HG02588 (cell line): Measurements from ENCODE around the gene PPIL6.

Experiments used
- ATAC-seq: cut with Tn5 transposase; IDR thresholded peaks from one replicate; pipeline ENCODE4 v1.9.1; 2021; ENCODE audit warnings: mild to moderate bottlenecking, moderate library complexity; ENCODE audit not compliant: unreplicated experiment

Gene PPIL6

GRCh38 chr6:109449795-109450673, 9.6 kb upstream of the PPIL6 start:
- no peak for ATAC-seq

DNA sequence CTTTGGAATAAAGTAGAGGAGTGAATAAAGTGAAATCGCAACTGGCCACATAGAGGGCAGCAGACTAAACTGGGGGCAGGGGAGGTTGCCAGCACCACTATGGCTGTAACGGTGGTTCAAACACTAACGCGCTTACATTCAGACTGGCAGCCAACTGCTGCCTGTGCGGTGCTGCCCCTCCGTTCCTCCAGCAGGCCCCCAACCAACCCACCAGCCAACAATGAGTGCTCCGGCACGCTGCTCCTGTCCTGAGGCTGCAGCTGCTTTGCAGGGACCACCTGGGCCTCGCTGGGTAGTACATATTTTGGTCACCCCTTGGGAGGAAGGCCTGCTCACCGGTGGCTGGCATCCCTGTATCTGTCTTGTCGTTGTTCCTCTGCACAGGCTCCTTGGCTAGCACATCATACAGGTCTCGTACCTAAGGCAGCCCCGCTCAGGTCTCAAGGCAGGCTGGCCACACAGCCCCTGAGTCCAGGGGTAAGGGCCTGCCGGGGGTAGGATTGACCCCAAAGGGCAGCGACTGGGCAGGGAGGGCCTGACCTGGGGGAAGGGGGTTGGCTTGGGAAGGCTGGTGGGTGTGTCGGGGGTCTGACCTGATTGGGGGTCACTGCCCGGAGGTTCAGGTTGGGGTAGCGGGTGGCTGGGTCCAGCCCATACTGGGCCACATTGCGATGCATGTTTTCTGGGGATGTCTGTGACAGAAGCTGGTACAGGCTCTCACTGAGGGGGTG, 8.8 kb upstream of the PPIL6 start:
- ATAC-seq: no peak

GRCh38 chr6:109448615-109449014, 8.2 kb upstream of the PPIL6 start:
- no peak for ATAC-seq

DNA sequence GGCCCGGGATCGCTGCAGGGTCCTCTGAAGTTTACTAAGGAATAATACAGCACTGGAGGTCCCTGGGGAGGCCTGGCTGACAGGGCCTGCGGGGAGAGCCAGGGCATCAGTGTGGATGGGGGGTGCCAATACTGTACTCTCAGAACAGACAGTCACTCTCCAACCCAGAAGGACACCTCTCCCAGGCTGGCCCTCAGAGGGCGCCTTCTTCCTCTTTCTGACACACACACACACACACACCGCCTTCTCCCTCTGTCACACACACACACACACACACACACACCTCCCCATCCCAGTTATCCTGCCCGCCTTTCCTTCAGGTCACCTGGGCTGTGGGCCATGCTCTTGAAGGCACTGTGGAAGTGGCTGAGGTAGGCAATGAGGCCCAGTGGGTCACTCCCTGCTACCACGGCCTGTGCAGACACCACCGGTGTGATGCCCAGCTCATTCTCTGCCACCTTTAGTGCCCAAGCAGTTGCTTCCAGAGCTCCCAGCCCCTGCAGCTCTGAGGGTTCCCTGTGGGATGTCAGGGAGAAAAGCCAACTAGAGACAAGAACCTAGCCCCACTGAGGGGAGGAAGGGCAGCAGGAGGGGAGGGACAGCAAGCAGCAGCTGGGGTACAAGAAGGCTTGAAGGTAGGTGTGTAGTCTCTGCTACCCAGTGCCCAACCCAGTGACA, 7.6 kb upstream of the PPIL6 start:
- ATAC-seq: no peak

DNA sequence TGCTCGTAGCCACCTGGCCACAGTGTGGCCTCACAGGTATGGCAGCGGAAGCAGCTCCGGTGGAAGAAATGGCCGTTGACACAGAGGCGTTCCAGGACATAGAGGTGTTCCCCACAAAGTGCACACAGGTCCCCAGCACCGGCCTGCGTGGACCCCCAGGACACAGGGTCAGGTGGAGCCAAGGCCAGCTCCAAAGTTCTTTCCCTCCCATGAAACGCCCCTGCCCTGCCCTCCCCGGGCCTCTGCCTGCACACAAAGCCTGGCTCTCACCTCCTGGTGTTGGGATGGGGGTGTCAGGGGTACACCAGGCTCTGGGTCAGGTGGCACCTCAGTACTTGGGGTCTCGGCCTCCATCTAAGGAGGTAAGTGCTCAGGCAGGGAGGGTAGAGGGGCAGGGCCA, 6.7 kb upstream of the PPIL6 start:
- ATAC-seq: no peak

GRCh38 chr6:109446541-109446940, 6.1 kb upstream of the PPIL6 start:
- ATAC-seq: no peak

- no peak for ATAC-seq
Measured at GRCh38 chr6:109446072-109446471, 5.6 kb upstream of the PPIL6 start.

GRCh38 chr6:109445382-109445781, 5.0 kb upstream of the PPIL6 start:
- ATAC-seq: no peak

DNA sequence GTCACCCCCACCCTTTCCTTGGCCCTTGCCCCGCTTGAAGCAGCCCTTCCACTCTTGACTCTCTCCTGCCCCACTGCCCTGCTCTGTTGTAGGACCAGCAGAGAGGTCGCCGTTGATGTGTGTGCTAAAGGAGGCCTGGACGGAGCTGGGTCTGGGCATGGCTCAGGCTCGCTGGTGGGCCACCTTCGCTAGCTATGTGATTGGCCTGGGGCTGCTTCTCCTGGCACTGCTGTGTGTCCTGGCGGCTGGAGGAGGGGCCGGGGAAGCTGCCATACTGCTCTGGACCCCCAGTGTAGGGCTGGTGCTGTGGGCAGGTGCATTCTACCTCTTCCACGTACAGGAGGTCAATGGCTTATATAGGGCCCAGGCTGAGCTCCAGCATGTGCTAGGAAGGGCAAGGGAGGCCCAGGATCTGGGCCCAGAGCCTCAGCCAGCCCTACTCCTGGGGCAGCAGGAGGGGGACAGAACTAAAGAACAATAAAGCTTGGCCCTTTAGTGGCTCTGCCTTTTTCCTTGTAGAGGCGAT, 3.1 kb upstream of the PPIL6 start:
- ATAC-seq: no peak

GRCh38 chr6:109442393-109442924, 2.0 kb upstream of the PPIL6 start:
- no peak for ATAC-seq

GRCh38 chr6:109441069-109441816, 815 bp upstream of the PPIL6 start:
- peak; percentile 14 for ATAC-seq

DNA sequence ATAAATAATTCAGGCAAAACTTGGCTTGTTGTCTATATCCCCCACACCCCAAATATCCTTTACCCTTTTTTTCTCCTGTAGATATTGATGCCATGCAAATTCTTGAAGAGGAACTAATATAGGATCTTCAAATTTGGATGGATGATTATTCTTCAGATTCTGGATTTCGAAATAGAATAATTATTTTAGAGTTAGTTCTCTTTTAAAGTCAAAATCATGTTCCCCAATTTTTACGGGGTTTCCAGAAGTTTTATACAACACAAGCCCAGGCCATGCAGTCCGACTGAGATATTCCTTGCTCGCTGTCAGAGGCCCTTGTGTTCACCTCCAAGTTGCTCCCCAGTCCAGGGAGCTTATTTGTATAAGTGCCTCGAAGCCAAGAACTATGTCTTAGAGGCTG, 4.4 kb downstream of the PPIL6 start:
- ATAC-seq: no peak

- no peak for ATAC-seq
Measured at GRCh38 chr6:109434456-109434855, 6.0 kb downstream of the PPIL6 start.

DNA sequence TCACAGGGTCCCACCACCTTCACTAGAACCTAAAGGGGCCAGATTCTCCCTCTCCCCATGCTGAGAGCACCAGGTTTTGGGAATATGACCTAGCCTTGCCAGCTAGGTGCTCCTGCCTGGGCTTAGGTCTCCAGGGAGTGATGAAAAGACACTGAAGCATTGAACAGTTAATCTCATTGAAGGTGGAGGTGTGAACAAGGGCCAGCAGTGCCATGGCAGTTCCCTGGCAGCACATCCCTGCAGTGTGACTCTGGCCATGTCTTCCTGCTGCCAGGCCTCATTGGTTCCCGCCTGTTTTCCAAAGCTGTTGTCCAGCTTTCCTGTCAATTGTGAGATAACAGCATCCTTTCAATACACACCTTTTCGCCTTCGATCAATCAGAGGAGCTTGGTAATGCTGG, 10.9 kb downstream of the PPIL6 start:
- ATAC-seq: no peak

DNA sequence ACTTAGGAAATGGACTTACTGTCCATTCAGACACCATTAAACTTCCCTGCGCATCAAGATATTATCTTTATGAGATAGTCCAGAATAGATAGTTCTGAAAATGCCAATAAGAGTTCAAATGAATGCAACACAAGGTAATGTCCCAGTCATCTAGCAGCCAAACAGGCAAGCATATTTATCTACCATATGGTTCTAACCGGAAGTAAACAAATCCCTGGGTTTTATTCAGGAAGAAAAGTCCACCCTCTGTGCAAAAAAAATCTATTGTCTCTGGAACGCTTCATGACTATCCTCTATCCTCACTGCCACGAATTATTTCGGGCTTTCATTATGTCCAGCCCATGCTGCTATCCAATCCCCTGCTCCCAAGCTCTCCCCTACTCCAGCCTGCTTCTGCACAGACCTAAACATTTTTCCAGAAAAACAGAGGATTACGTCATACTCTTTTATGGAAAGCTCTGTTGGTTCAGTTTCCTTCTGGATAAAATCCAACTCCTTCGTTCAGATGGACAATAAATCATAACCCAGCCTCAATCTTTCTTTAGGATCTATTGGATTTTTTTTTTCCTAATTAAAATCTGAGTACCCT, 11.4 kb downstream of the PPIL6 start:
- no peak for ATAC-seq

DNA sequence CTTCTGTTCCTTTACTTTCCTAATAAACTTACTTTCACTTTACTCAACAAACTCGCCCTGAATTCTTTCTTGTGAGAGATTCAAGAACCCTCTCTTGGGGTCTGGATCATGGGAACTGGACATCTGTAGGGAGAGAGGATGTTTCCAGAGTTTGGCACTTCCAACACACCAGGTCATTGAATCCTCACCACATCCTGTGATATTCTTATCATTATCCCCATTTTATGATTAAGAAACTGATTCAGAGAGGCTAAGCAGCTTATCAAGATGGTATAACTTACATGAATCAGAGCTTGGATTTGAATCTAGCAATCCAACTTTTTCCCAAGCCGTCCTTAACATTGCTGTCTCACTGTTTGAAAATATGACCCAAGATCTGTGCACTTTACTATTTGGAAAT, 15.5 kb downstream of the PPIL6 start:
- ATAC-seq: no peak

DNA sequence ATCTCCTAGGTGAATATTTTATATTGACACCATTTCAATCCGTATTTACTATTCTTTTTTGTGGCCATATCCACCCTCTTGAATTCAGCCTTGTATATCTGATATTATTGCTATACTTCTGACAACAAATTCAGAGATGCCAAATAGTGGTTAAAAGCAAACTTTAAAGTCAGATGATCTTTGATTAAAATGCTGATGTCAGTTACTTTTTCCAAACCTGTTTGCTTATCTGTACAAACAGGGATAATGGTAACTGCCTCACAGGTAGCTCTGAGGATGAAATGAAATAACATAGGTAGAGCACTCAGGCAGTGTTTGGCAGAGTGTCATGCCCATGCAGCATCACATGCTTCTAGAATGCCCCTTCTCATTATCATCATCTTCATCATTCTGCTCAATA, 19.2 kb downstream of the PPIL6 start:
- ATAC-seq: no peak

GRCh38 chr6:109420751-109421150, 19.7 kb downstream of the PPIL6 start:
- ATAC-seq: no peak

DNA sequence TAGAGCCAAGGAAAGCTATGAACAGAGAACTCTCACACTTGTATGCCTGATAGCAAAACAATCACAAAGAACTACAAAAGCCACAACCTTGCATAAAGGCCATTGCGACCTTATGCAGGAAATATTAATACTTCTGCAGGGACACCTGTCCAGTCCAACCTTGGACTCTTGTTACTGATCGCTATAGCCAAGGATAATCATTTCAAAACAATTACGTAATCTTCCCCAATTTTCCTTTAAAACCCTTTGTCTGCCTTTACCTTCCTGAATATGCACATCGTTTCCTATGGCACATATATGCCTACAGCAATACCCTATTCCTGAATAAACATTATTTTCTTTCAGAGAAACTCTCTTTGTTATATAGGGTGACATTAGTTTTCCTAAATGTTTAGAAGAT, 22.8 kb downstream of the PPIL6 start:
- ATAC-seq: no peak

DNA sequence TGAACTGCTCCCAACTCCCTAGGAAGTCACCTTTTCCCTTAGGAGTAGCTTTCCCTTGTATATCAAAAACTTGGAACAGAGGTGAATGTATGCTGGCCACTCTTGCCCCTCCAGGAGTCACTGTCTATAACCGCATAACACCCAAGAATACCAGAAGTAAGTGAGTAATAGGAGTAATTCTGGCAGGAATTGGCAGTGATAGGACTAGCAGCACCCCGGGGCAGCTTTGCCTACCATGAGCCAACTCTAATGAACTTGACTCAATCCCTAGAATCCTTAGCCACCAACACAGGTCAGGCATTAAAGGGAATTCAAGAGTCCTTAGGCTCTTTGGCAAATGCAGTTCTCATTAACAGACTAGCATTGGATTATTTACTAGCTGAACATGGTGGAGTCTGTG, 29.4 kb downstream of the PPIL6 start:
- ATAC-seq: no peak
